Left ventricle myocardium inferior (tissue), 1 donor: ENCODE results near the gene SLC1A4. TPM values are rescaled to one million over a fixed set of nuclear protein-coding genes. Genes with fewer than 3 reads are reported as not detected.

Source experiments
- DNase-seq: peaks from one replicate; pipeline ENCODE4 v3.0.0-alpha.2; 2020
- H3K27ac ChIP-seq: fragments of 200-600 bp; replicated peaks from 2 replicates; pipeline ENCODE4 v1.8.0; 2021
- H3K27me3 ChIP-seq: fragments of 200-600 bp; 2 replicates; pipeline ENCODE4 v1.8.0; 2021; ENCODE audit warnings: low read depth
- H3K36me3 ChIP-seq: fragments of 200-600 bp; 2 replicates; pipeline ENCODE4 v1.8.0; 2021
- H3K4me1 ChIP-seq: fragments of 200-600 bp; 2 replicates; pipeline ENCODE4 v1.8.0; 2021
- H3K4me3 ChIP-seq: fragments of 200-600 bp; 2 replicates; pipeline ENCODE4 v1.8.0; 2021; ENCODE audit warnings: mild to moderate bottlenecking, moderate library complexity
- H3K9me3 ChIP-seq: fragments of 200-600 bp; replicated peaks from 2 replicates; pipeline ENCODE4 v1.8.0; 2021
- intact Hi-C: fragments of 100-400 bp; cut with micrococcal nuclease; formaldehyde crosslinking; loops from one replicate; pipeline ENCODE4 v1.11.0; 2022
- total RNA-seq: library from RNA; stranded (reverse); fragmentation: NEBNext Ultra II Directional; extraction: Animal tissue kit (Norgen Biotek cat#: 25700); gene quantifications from one replicate; pipeline ENCODE4 v1.2.1, GENCODE V29; 2021
- TF ChIP-seq, protein P1 (sequence below): fragments of 200-600 bp; IDR thresholded peaks from 2 replicates; pipeline ENCODE4 v1.8.0; 2021; ENCODE audit warnings: antibody characterized with exemption, mild to moderate bottlenecking, borderline replicate concordance
- donor health status: DM: no; HTN: yes; CAD: no; lungs with severe emphysema.

The SLC1A4 gene
- total RNA-seq, 1 donor from 2014 or later, result 13.2 TPM

- Histone ChIP-seq H3K9me3 (no peaks in the 10 kb centered on the region), H3K27ac (peak overlapping the region; percentile 42), H3K27me3 (no peaks in the 10 kb centered on the region), H3K4me3 (no peak overlapping the region), H3K36me3 (peaks cover 6% of the 10 kb centered on the region), H3K4me1 (peaks cover 96% of the 10 kb centered on the region)
- intact Hi-C loops, result no loop called here
- peak; percentile 58 for DNase-seq
- TF ChIP-seq, protein P1, sequence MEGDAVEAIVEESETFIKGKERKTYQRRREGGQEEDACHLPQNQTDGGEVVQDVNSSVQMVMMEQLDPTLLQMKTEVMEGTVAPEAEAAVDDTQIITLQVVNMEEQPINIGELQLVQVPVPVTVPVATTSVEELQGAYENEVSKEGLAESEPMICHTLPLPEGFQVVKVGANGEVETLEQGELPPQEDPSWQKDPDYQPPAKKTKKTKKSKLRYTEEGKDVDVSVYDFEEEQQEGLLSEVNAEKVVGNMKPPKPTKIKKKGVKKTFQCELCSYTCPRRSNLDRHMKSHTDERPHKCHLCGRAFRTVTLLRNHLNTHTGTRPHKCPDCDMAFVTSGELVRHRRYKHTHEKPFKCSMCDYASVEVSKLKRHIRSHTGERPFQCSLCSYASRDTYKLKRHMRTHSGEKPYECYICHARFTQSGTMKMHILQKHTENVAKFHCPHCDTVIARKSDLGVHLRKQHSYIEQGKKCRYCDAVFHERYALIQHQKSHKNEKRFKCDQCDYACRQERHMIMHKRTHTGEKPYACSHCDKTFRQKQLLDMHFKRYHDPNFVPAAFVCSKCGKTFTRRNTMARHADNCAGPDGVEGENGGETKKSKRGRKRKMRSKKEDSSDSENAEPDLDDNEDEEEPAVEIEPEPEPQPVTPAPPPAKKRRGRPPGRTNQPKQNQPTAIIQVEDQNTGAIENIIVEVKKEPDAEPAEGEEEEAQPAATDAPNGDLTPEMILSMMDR, result peak; percentile 75
Observed at GRCh38 chr2:65064728-65065552, 75.7 kb downstream of the SLC1A4 start.

- Histone ChIP-seq H3K27me3 (no peaks in the 10 kb centered on the region), H3K9me3 (no peaks in the 10 kb centered on the region), H3K4me1 (peaks cover 93% of the 10 kb centered on the region), H3K27ac (peak overlapping the region; percentile 65), H3K4me3 (no peak overlapping the region), H3K36me3 (peaks cover 29% of the 10 kb centered on the region)
- DNase-seq, result no peak
- TF ChIP-seq, protein P1, result no peak
- intact Hi-C loops, result no loop called here
Observed at GRCh38 chr2:65067806-65068553, 78.8 kb downstream of the SLC1A4 start.

- H3K27me3 ChIP-seq, result no peaks in the 10 kb centered on the region
- TF ChIP-seq, protein P1, result no peak
- H3K4me1 ChIP-seq, result peaks cover 93% of the 10 kb centered on the region
- H3K27ac ChIP-seq, result peak overlapping the region; percentile 65
- peaks cover 44% of the 10 kb centered on the region for H3K36me3 ChIP-seq
- intact Hi-C loops, result no loop called here
- no peak for DNase-seq
- no peaks in the 10 kb centered on the region for H3K9me3 ChIP-seq
- H3K4me3 ChIP-seq, result no peak overlapping the region
Observed at GRCh38 chr2:65069439-65069824, 80.2 kb downstream of the SLC1A4 start.

- H3K4me3 ChIP-seq, result no peak overlapping the region
- H3K36me3 ChIP-seq, result peaks cover 47% of the 10 kb centered on the region
- intact Hi-C loops, result loop anchor here (5.0 kb wide), 1 partner anchor 57 kb away; no protein-coding TSS in a partner anchor
- no peak for DNase-seq
- no peaks in the 10 kb centered on the region for H3K9me3 ChIP-seq
- H3K4me1 ChIP-seq, result peaks cover 93% of the 10 kb centered on the region
- H3K27me3 ChIP-seq, result no peaks in the 10 kb centered on the region
- TF ChIP-seq, protein P1, result peak; percentile 42
- H3K27ac ChIP-seq, result peak overlapping the region; percentile 65
Observed at GRCh38 chr2:65070172-65070830, 81.1 kb downstream of the SLC1A4 start.

GRCh38 chr2:65070856-65071255 lies 81.7 kb downstream of the SLC1A4 start:
- TF ChIP-seq, protein P1, result no peak
- H3K4me3 ChIP-seq, result no peak overlapping the region
- intact Hi-C loops, result loop anchor here (5.0 kb wide), 1 partner anchor 56 kb away; no protein-coding TSS in a partner anchor
- peaks cover 93% of the 10 kb centered on the region for H3K4me1 ChIP-seq
- H3K36me3 ChIP-seq, result peaks cover 47% of the 10 kb centered on the region
- DNase-seq, result no peak
- no peaks in the 10 kb centered on the region for H3K9me3 ChIP-seq
- H3K27ac ChIP-seq, result peak overlapping the region; percentile 65
- H3K27me3 ChIP-seq, result no peaks in the 10 kb centered on the region
